PC-9 (cell line): Measurements from ENCODE around the gene PLXDC2.

Source experiments
- CTCF ChIP-seq: fragments of 200-600 bp; sonication (generic); conservative IDR thresholded peaks from 2 replicates; pipeline ENCODE4 v1.6.1; 2017; ENCODE audit warnings: mixed run types, antibody characterized with exemption, mild to moderate bottlenecking, moderate library complexity
- EZH2 ChIP-seq: fragments of 200-600 bp; sonication (generic); IDR thresholded peaks from 2 replicates; pipeline ENCODE4 v1.8.0; 2017; ENCODE audit warnings: antibody characterized with exemption, low read depth

- TF ChIP-seq CTCF (no peak), EZH2 (no peak)
Observed at GRCh38 chr10:20073167-20073566, 256.9 kb downstream of the PLXDC2 start.
